Lower leg skin (tissue), 3 donors: ENCODE results near the gene AUH.

Experiments
- CTCF ChIP-seq, 3 donors: fragments of 450-650 bp; IDR thresholded peaks; one replicate each; pipeline ENCODE4 v1.5.1; 2016; ENCODE audit warnings: antibody characterized with exemption in 3 of 3, mild to moderate bottlenecking in 3 of 3, moderate library complexity in 2 of 3
- POLR2A ChIP-seq, 2 donors: fragments of 450-650 bp; IDR thresholded peaks; one replicate each; pipeline ENCODE4 v1.6.1; 2016 to 2017; ENCODE audit warnings: antibody characterized with exemption in 2 of 2, mild to moderate bottlenecking in 1 of 2, moderate library complexity in 1 of 2

- TF ChIP-seq CTCF (IDR thresholded peaks at IDR 0.05) (no peak), POLR2A (IDR thresholded peaks at IDR 0.05) (no peak)
Measured at GRCh38 chr9:91310037-91310436, 51.7 kb downstream of the AUH start.
